IMR-90 (cell line): ENCODE data around the gene RNF180. TPM values are rescaled to one million over a fixed set of nuclear protein-coding genes. Genes with fewer than 3 reads are reported as not detected.

ENCODE experiments used
- ATAC-seq: fragments of 200-7000 bp; cut with Tn5 transposase; 2 replicates; pipeline ENCODE4 v1.9.1; 2020; ENCODE audit warnings: low read depth, mild to moderate bottlenecking, moderate library complexity
- BruUV-seq: library from RNA; stranded (reverse); fragments of 400-500 nt; replicated peaks from 2 replicates; lab custom pipeline; 2021; lab: Mats Ljungman, UMichigan
- CTCF ChIA-PET: fragments of 300-600 bp; formaldehyde crosslinking; extraction: SDS; loops from one replicate; lab custom pipeline; 2021; ENCODE audit warnings: antibody characterized with exemption; lab: Yijun Ruan, JAX
- POLR2A ChIA-PET: fragments of 300-600 bp; sonication (Branson Sonifier 250); formaldehyde crosslinking; loops from one replicate; lab custom pipeline; 2022; ENCODE audit warnings: antibody characterized with exemption; ENCODE audit not compliant: unreplicated experiment; lab: Charles Lee
- DNase-seq: peaks from one replicate; pipeline ENCODE4 v3.0.0; 2013
- H2AFZ ChIP-seq: replicated peaks from 2 replicates; pipeline ENCODE3; 2013; ENCODE audit warnings: low read length, mild to moderate bottlenecking; ENCODE audit not compliant: poor library complexity
- H2AK5ac ChIP-seq: 2 replicates; pipeline ENCODE4 v1.6.1; 2013; ENCODE audit warnings: low read depth, low read length, inconsistent platforms
- H2AK9ac ChIP-seq: replicated peaks from 2 replicates; pipeline ENCODE3; 2013; ENCODE audit warnings: mild to moderate bottlenecking, low read depth, low read length, moderate library complexity; ENCODE audit not compliant: poor library complexity
- H2BK120ac ChIP-seq: 2 replicates; pipeline ENCODE4 v1.6.1; 2013; ENCODE audit warnings: low read depth, low read length, inconsistent platforms
- H2BK15ac ChIP-seq: 3 replicates; pipeline ENCODE4 v1.6.1; 2013; ENCODE audit warnings: low read depth, low read length, inconsistent platforms
- H2BK20ac ChIP-seq: 2 replicates; pipeline ENCODE4 v1.6.1; 2013; ENCODE audit warnings: low read depth, mild to moderate bottlenecking, inconsistent platforms, low read length, moderate library complexity
- H2BK5ac ChIP-seq: 2 replicates; pipeline ENCODE4 v1.6.1; 2013; ENCODE audit warnings: mild to moderate bottlenecking, low read depth, low read length, inconsistent platforms; ENCODE audit not compliant: poor library complexity, severe bottlenecking
- H3K14ac ChIP-seq: replicated peaks from 2 replicates; pipeline ENCODE4 v1.6.1; 2013; ENCODE audit warnings: low read depth, low read length, inconsistent platforms
- H3K18ac ChIP-seq: 2 replicates; pipeline ENCODE4 v1.6.1; 2013; ENCODE audit warnings: low read depth, low read length, control low read depth
- H3K23ac ChIP-seq: 2 replicates; pipeline ENCODE4 v1.6.1; 2013; ENCODE audit warnings: low read depth, low read length, inconsistent platforms
- H3K27ac ChIP-seq: 2 replicates; pipeline ENCODE4 v1.5.1; 2013; ENCODE audit warnings: mild to moderate bottlenecking, control low read depth, low read length; ENCODE audit not compliant: insufficient read depth
- H3K27me3 ChIP-seq: 2 replicates; pipeline ENCODE4 v1.6.1; 2013; ENCODE audit warnings: low read length; ENCODE audit not compliant: control insufficient read depth, insufficient read depth
- H3K36me3 ChIP-seq: 2 replicates; pipeline ENCODE4 v1.6.1; 2013; ENCODE audit warnings: low read length, mixed read lengths; ENCODE audit not compliant: control insufficient read depth, insufficient read depth
- H3K4ac ChIP-seq: 2 replicates; pipeline ENCODE4 v1.6.1; 2013; ENCODE audit warnings: low read depth, low read length, inconsistent platforms
- H3K4me1 ChIP-seq: 2 replicates; pipeline ENCODE4 v1.6.1; 2013; ENCODE audit warnings: low read length, mixed read lengths; ENCODE audit not compliant: control insufficient read depth, insufficient read depth
- H3K4me2 ChIP-seq: 2 replicates; pipeline ENCODE4 v1.6.1; 2013; ENCODE audit warnings: low read depth, mild to moderate bottlenecking, control low read depth, low read length, moderate library complexity
- H3K4me3 ChIP-seq: 2 replicates; pipeline ENCODE4 v1.5.1; 2013; ENCODE audit warnings: low read depth, mild to moderate bottlenecking, control low read depth, low read length, moderate library complexity; ENCODE audit not compliant: insufficient read depth
- H3K56ac ChIP-seq: 2 replicates; pipeline ENCODE4 v1.6.1; 2013; ENCODE audit warnings: low read length, inconsistent platforms; ENCODE audit not compliant: insufficient read depth; ENCODE audit errors: extremely low read depth
- H3K79me1 ChIP-seq, 2 experiments: 2 replicates each; pipeline ENCODE4 v1.6.1; 2013; ENCODE audit warnings: low read length in 2 of 2, inconsistent platforms in 1 of 2, low read depth in 1 of 2
- H3K9ac ChIP-seq: 2 replicates; pipeline ENCODE4 v1.6.1; 2013; ENCODE audit warnings: low read depth, low read length, control low read depth
- H3K9me1 ChIP-seq: 2 replicates; pipeline ENCODE4 v1.6.1; 2013; ENCODE audit warnings: low read length, inconsistent platforms; ENCODE audit not compliant: insufficient read depth
- H3K9me3 ChIP-seq: 2 replicates; pipeline ENCODE4 v1.6.1; 2013; ENCODE audit warnings: low read length; ENCODE audit not compliant: control insufficient read depth, insufficient read depth
- H4K20me1 ChIP-seq: 2 replicates; pipeline ENCODE4 v1.6.1; 2013; ENCODE audit warnings: low read length, inconsistent platforms; ENCODE audit not compliant: insufficient read depth
- H4K5ac ChIP-seq: 2 replicates; pipeline ENCODE4 v1.6.1; 2013; ENCODE audit warnings: mild to moderate bottlenecking, low read depth, low read length, control low read depth
- H4K8ac ChIP-seq, 2 experiments: 2 replicates each; pipeline ENCODE4 v1.6.1; 2013; ENCODE audit warnings: low read depth in 2 of 2, low read length in 2 of 2, control low read depth in 1 of 2, inconsistent platforms in 1 of 2
- H4K91ac ChIP-seq: 2 replicates; pipeline ENCODE4 v1.6.1; 2013; ENCODE audit warnings: low read depth, low read length, inconsistent platforms; ENCODE audit not compliant: insufficient read depth
- BHLHE40 ChIP-seq: fragments of 150-350 bp; IDR thresholded peaks from 2 replicates; pipeline ENCODE4 v1.6.1; 2016; ENCODE audit warnings: mild to moderate bottlenecking, low read depth, low read length
- CEBPB ChIP-seq: IDR thresholded peaks from 2 replicates; pipeline ENCODE4 v1.6.1; 2012; ENCODE audit warnings: low read depth, low read length, improper control_type of control experiment
- MAFK ChIP-seq: IDR thresholded peaks from 2 replicates; pipeline ENCODE4 v1.6.1; 2012; ENCODE audit warnings: low read depth, low read length, improper control_type of control experiment
- MAZ ChIP-seq: IDR thresholded peaks from 2 replicates; pipeline ENCODE4 v1.6.1; 2012; ENCODE audit warnings: low read depth, mild to moderate bottlenecking, low read length, improper control_type of control experiment, moderate library complexity, borderline replicate concordance
- NFE2L2 ChIP-seq: fragments of 150-350 bp; IDR thresholded peaks from 2 replicates; pipeline ENCODE4 v1.6.1; 2016; ENCODE audit warnings: low read depth, mild to moderate bottlenecking, low read length
- RAD21 ChIP-seq: IDR thresholded peaks from 2 replicates; pipeline ENCODE4 v1.6.1; 2012; ENCODE audit warnings: low read length, improper control_type of control experiment
- USF2 ChIP-seq: fragments of 150-350 bp; IDR thresholded peaks from 2 replicates; pipeline ENCODE4 v1.6.1; 2017; ENCODE audit warnings: mild to moderate bottlenecking, antibody characterized with exemption, low read length, low read depth
- WGBS, 2 experiments: methylation state at CpG; one replicate each; pipeline versions ENCODE4 v1.1.5 to v1.1.7; 2013; ENCODE audit warnings: missing lambda C conversion rate in 2 of 2; ENCODE audit not compliant: insufficient read length in 1 of 2; ENCODE audit errors: extremely low coverage in 2 of 2; 5-methylcytosine and 5-hydroxymethylcytosine counted together
- dilution Hi-C: fragments of 300-500 bp; cut with HindIII; formaldehyde crosslinking; loops from one replicate; pipeline ENCODE4 v1.14.3; 2018; ENCODE audit warnings: low sequenced_read_pairs; ENCODE audit not compliant: unreplicated experiment
- in situ Hi-C: fragments of 300-500 bp; cut with MboI; formaldehyde crosslinking; loops from 3 replicates; pipeline ENCODE4 v1.14.3; 2019; ENCODE audit warnings: low sequenced_read_pairs, inconsistent platforms, mixed read lengths
- intact Hi-C: fragments of 100-400 bp; cut with micrococcal nuclease; formaldehyde crosslinking; loops from 2 replicates; pipeline ENCODE4 v1.10.0; 2022
- polyA plus RNA-seq, 3 experiments: library from polyadenylated mRNA; depleted of rRNA; stranded (reverse); fragments of >200 nt; gene quantifications; 2 replicates each; pipeline ENCODE4 v1.2.3, GENCODE V29; 2012; ENCODE audit warnings: low replicate concordance in 1 of 3
- total RNA-seq: library from RNA; depleted of rRNA; stranded (reverse); fragments of >200 nt; gene quantifications from 2 replicates; pipeline ENCODE4 v1.2.3, GENCODE V29; 2012
- TF ChIP-seq, protein P1 (sequence below): fragments of 150-350 bp; IDR thresholded peaks from 2 replicates; pipeline ENCODE4 v1.6.1; 2016; ENCODE audit warnings: low read depth, mild to moderate bottlenecking, low read length, moderate library complexity, borderline replicate concordance

RNF180 gene
- total and polyA plus RNA-seq, 2 of the 4 experiments (the other 2 are of a cell fraction) = 0.02 to 0.36 TPM

- Histone ChIP-seq H3K18ac (no peak overlapping the region), H2BK120ac (no peak overlapping the region), H3K4me1 (no peaks in the 10 kb centered on the region), H2BK15ac (no peak overlapping the region), H3K27ac (no peak overlapping the region), H4K8ac (no peak overlapping the region), H3K4me2 (no peak overlapping the region), H3K36me3 (no peaks in the 10 kb centered on the region), H2BK5ac (no peak overlapping the region), H3K9ac (no peak overlapping the region), H3K4ac (no peak overlapping the region), H3K27me3 (no peaks in the 10 kb centered on the region), H4K20me1 (no peaks in the 10 kb centered on the region), H2AFZ (no peak overlapping the region), H3K4me3 (no peak overlapping the region), H3K9me3 (no peaks in the 10 kb centered on the region), H4K91ac (no peak overlapping the region), H3K56ac (no peak overlapping the region), H2AK9ac (no peak overlapping the region), H2BK20ac (no peak overlapping the region), H3K23ac (no peak overlapping the region), H3K9me1 (no peaks in the 10 kb centered on the region), H2AK5ac (no peak overlapping the region), H3K14ac (no peak overlapping the region), H4K5ac (no peak overlapping the region), H3K79me1 (no peaks in the 10 kb centered on the region)
- in situ Hi-C loops (no loop called here), dilution Hi-C loops (no loop called here), intact Hi-C loops (no loop called here)
- no CpG with 5 or more reads among the region's 1 CpG for WGBS, 2 experiments
- no TSS peak for BruUV-seq
- POLR2A ChIA-PET = no interaction called here
- no peak for ATAC-seq
- no peak for DNase-seq
- no peak for TF ChIP-seq MAZ
- TF ChIP-seq NFE2L2 = no peak
- TF ChIP-seq CEBPB = no peak
- no peak for TF ChIP-seq RAD21
- TF ChIP-seq BHLHE40 = no peak
- TF ChIP-seq, protein P1, sequence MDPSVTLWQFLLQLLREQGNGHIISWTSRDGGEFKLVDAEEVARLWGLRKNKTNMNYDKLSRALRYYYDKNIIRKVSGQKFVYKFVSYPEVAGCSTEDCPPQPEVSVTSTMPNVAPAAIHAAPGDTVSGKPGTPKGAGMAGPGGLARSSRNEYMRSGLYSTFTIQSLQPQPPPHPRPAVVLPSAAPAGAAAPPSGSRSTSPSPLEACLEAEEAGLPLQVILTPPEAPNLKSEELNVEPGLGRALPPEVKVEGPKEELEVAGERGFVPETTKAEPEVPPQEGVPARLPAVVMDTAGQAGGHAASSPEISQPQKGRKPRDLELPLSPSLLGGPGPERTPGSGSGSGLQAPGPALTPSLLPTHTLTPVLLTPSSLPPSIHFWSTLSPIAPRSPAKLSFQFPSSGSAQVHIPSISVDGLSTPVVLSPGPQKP = no peak
- no peak for TF ChIP-seq USF2
- TF ChIP-seq MAFK = peak; percentile 61
- CTCF ChIA-PET = no interaction called here
Measured at GRCh38 chr5:64221911-64222310, 56.3 kb downstream of the RNF180 start.
